Left cardiac atrium (tissue), 4 donors: ENCODE data around the gene CSAG1. TPM values are rescaled to one million over a fixed set of nuclear protein-coding genes. Genes with fewer than 3 reads are reported as not detected.
"Not testable (repeated sequence)": the region's sequence is repeated elsewhere in the genome, so short reads cannot be mapped to it uniquely, and the experiment has no call there.

Experiments
- ATAC-seq, 2 donors: fragments of 200-7000 bp; cut with Tn5 transposase; one replicate each; pipeline ENCODE4 v1.9.1; 2020; ENCODE audit warnings: mild to moderate bottlenecking in 2 of 2, moderate library complexity in 2 of 2
- DNase-seq: peaks from one replicate; pipeline ENCODE4 v3.0.0-alpha.2; 2020
- intact Hi-C, 2 donors: fragments of 100-400 bp; cut with DNase I; formaldehyde crosslinking; loops; one replicate each; pipeline versions ENCODE4 v1.14.1 to v1.15.1; 2022 to 2023
- total RNA-seq, 2 donors: library from RNA; stranded (reverse); fragmentation: NEBNext Ultra II Directional; extraction: Animal tissue kit (Norgen Biotek cat#: 25700); gene quantifications; one replicate each; pipeline ENCODE4 v1.2.1, GENCODE V29; 2021
- donor health status: DM: no; HTN: yes; CAD: no.
- donor health status: DM: no; HTN: yes; CAD: no; lungs with severe emphysema.
- donor health status: DM: yes; HTN: yes; CAD: no.
- donor health status: Dilated cardiomyopathy.

Gene CSAG1
- total RNA-seq, 2 donors from 2014 or later, result not detected

DNA sequence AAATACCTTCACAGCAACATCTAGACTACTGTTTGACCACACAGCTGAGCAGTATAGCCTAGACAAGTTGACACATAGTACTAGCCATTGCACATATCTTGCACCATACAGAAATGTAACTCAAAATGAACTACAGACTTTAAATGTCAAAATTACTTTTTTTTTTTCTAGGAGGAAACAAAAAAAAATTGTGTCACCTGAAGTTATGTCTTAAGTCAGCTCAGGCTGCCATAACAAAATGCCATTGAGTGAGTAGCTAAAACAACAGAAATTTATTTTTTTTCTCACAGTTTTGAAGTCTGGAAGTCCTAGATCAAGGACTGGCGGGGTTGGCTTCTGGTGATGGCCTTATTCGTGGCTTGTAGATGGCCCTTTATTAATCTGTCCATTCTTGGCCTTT, 24.3 kb downstream of the CSAG1 start, which contains the start of gene CSAG2:
TSS of gene CSAG2 (minus strand) at position 101 of the 400 bp plus-strand sequence. CDS start 161 bp downstream, outside the sequence.
- ATAC-seq, DNase-seq, intact Hi-C loops: not testable (repeated sequence)

DNA sequence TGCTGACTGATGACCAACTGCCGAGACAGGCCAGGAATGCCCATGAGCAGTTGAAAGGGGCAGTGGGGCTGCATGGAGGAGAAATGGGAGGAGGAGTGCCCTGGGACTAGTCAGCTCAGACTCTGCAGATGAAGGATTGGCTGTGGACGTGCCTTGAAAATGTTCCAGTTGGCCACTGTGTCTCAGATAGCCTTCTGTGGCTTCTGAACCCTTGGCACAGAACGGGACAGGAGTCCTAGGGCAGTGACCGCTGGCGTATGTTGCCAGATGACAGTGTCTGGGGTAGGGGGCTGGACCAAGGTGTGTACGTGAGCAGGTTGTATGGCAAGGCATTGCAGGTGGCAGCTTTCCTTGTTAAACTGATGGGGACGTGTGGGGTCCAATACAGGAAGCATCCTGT, 27.0 kb downstream of the CSAG1 start:
- intact Hi-C loops, DNase-seq, ATAC-seq: not testable (repeated sequence)

- DNase-seq, intact Hi-C loops: not testable (repeated sequence)
Measured at GRCh38 chrX:152700390-152700789, 33.1 kb downstream of the CSAG1 start.

GRCh38 chrX:152697952-152698931, 35.3 kb downstream of the CSAG1 start, which contains the start of gene MAGEA3:
TSS of gene MAGEA3 (plus strand) at chrX:152698794. CDS start at chrX:152700833, 2,039 bp downstream.
- intact Hi-C loops, result not testable (repeated sequence)

More at GRCh38 chrX:152700390-152700789, 33.1 kb downstream of the CSAG1 start:
- ATAC-seq, result not testable (repeated sequence)

GRCh38 chrX:152681012-152681411, 52.5 kb downstream of the CSAG1 start:
- not testable (repeated sequence) for ATAC-seq

More at GRCh38 chrX:152697952-152698931, 35.3 kb downstream of the CSAG1 start, which contains the start of gene MAGEA3:
- ATAC-seq, DNase-seq: not testable (repeated sequence)

More at GRCh38 chrX:152681012-152681411, 52.5 kb downstream of the CSAG1 start:
- DNase-seq, intact Hi-C loops: not testable (repeated sequence)

Other genes starting within 250 kb of the CSAG1 start
- gene GABRQ, start 95.8 kb downstream of the CSAG1 start, total RNA-seq, result not detected
- gene MAGEA3, start 34.9 kb downstream of the CSAG1 start, total RNA-seq, result not detected
- not detected for gene CSAG2, start 24.4 kb downstream of the CSAG1 start, total RNA-seq
- not detected for gene MAGEA2B, start 19.1 kb downstream of the CSAG1 start, total RNA-seq
- gene MAGEA12, start within 50 bp of the CSAG1 start, total RNA-seq, result not detected
- gene MAGEA2, start 20.1 kb upstream of the CSAG1 start, total RNA-seq, result not detected
- not detected for gene CSAG3, start 25.5 kb upstream of the CSAG1 start, total RNA-seq
- gene MAGEA6, start 36.0 kb upstream of the CSAG1 start, total RNA-seq, result not detected
- gene CETN2, start 97.0 kb upstream of the CSAG1 start, total RNA-seq, result 10 to 100 TPM; 20.3 to 24.5 TPM
- 10 to 100 TPM; 21.4 to 27.0 TPM for gene NSDHL, start 97.3 kb upstream of the CSAG1 start, total RNA-seq
- 1 to 10 TPM; 1.7 to 3.2 TPM for gene ZNF185, start 164.3 kb upstream of the CSAG1 start, total RNA-seq